K562 (cell line): ENCODE data around the gene RACGAP1. TPM values are rescaled to one million over a fixed set of nuclear protein-coding genes. Genes with fewer than 3 reads are reported as not detected.

Experiments used
- ATAC-seq: fragments of 200-7000 bp; cut with Tn5 transposase; 3 replicates; pipeline ENCODE4 v1.9.1; 2020; ENCODE audit warnings: moderate library complexity
- BruUV-seq: library from RNA; stranded (reverse); fragments of 400-500 nt; replicated peaks from 2 replicates; lab custom pipeline; 2021; lab: Mats Ljungman, UMichigan
- CTCF ChIA-PET: fragments of 300-600 bp; formaldehyde crosslinking; extraction: SDS; loops from one replicate; lab custom pipeline; 2021; ENCODE audit warnings: low intra/inter-chr PET ratio; lab: Yijun Ruan, JAX
- POLR2A ChIA-PET: fragments of 300-600, 350-650 bp; sonication (Branson Sonifier 250); formaldehyde crosslinking; extraction: SDS; loops from one replicate; lab custom pipeline; 2021; ENCODE audit warnings: antibody characterized with exemption, inconsistent platforms; lab: Yijun Ruan, JAX
- DNase-seq, 4 experiments: peaks; one replicate each; pipeline versions ENCODE4 v3.0.0 to v3.0.0-alpha.2; 2011 to 2018; ENCODE audit warnings: low spot score in 3 of 4, mixed read lengths in 3 of 4; ENCODE audit errors: extremely low read depth in 1 of 4
- FAIRE-seq: peaks from 2 replicates; lab custom pipeline; 2011; peaks lifted over from hg19 to GRCh38; lab: Jason Lieb, UNC
- H2AFZ ChIP-seq: 2 replicates; pipeline ENCODE4 v1.6.0; 2011; ENCODE audit warnings: low read depth, low read length, control low read depth, inconsistent platforms
- H3K27ac ChIP-seq: fragments of 200-600 bp; 3 replicates; pipeline ENCODE4 v1.8.0; 2011; ENCODE audit warnings: low read depth, mild to moderate bottlenecking, control low read depth, inconsistent platforms, low read length, moderate library complexity, mixed read lengths; ENCODE audit errors: extremely low read depth
- H3K27me3 ChIP-seq, 2 experiments: fragments of 300-600 bp in 1 of 2; 2 replicates in 1 of 2; 3 replicates in 1 of 2; pipeline versions ENCODE4 v1.6.0 to v1.8.0; 2011; ENCODE audit warnings: inconsistent platforms in 2 of 2, low read length in 2 of 2, mild to moderate bottlenecking in 1 of 2, mixed read lengths in 1 of 2, moderate library complexity in 1 of 2; ENCODE audit not compliant: control insufficient read depth in 2 of 2, insufficient read depth in 2 of 2
- H3K36me3 ChIP-seq: fragments of 300-600 bp; 3 replicates; pipeline ENCODE4 v1.8.0; 2011; ENCODE audit warnings: mild to moderate bottlenecking, low read length, inconsistent platforms; ENCODE audit not compliant: control insufficient read depth, insufficient read depth
- H3K4me1 ChIP-seq, 2 experiments: fragments of 200-600 bp in 1 of 2; replicated peaks in 1 of 2; 2 replicates in 1 of 2; 3 replicates in 1 of 2; pipeline versions ENCODE4 v1.5.1 to v1.8.0; 2011; ENCODE audit warnings: inconsistent platforms in 2 of 2, low read length in 2 of 2, mild to moderate bottlenecking in 1 of 2, mixed read lengths in 1 of 2, moderate library complexity in 1 of 2; ENCODE audit not compliant: control insufficient read depth in 2 of 2, insufficient read depth in 2 of 2
- H3K4me2 ChIP-seq: 2 replicates; pipeline ENCODE4 v1.6.1; 2011; ENCODE audit warnings: low read length, control low read depth, inconsistent platforms, mixed read lengths; ENCODE audit not compliant: insufficient read depth
- H3K4me3 ChIP-seq: fragments of 200-600 bp; sonication (generic), shearing (Covaris generic); 2 replicates; pipeline ENCODE4 v1.5.1; 2016; ENCODE audit warnings: control low read depth, inconsistent platforms
- H3K79me2 ChIP-seq: fragments of 200-600 bp; 3 replicates; pipeline ENCODE4 v1.8.0; 2011; ENCODE audit warnings: low read length, inconsistent platforms; ENCODE audit not compliant: control insufficient read depth, insufficient read depth
- H3K9ac ChIP-seq, 2 experiments: 2 replicates each; pipeline versions ENCODE4 v1.6.0 to v1.6.1; 2011; ENCODE audit warnings: low read depth in 2 of 2, low read length in 2 of 2, control low read depth in 1 of 2, inconsistent platforms in 1 of 2, mild to moderate bottlenecking in 1 of 2, mixed read lengths in 1 of 2; ENCODE audit not compliant: insufficient read depth in 1 of 2
- H3K9me1 ChIP-seq: one replicate; pipeline ENCODE4 v1.6.0; 2011; ENCODE audit warnings: inconsistent platforms, mild to moderate bottlenecking, low read length, moderate library complexity; ENCODE audit not compliant: control insufficient read depth, insufficient read depth
- H3K9me3 ChIP-seq: replicated peaks from 2 replicates; pipeline ENCODE4 v1.5.1; 2011; ENCODE audit warnings: low read depth, low read length, inconsistent platforms; ENCODE audit not compliant: control insufficient read depth, insufficient read depth
- H4K20me1 ChIP-seq: replicated peaks from 2 replicates; pipeline ENCODE4 v1.6.1; 2011; ENCODE audit warnings: low read length, inconsistent platforms, mixed read lengths; ENCODE audit not compliant: control insufficient read depth, insufficient read depth
- ARID1B ChIP-seq: fragments of 450-650 bp; IDR thresholded peaks from 2 replicates; pipeline ENCODE4 v1.6.1; 2016; ENCODE audit warnings: antibody characterized with exemption, mild to moderate bottlenecking, inconsistent platforms
- CCNT2 ChIP-seq: IDR thresholded peaks from 2 replicates; pipeline ENCODE4 v1.6.1; 2011; ENCODE audit warnings: borderline replicate concordance, low read depth, mild to moderate bottlenecking, moderate library complexity, mixed read lengths, low read length; ENCODE audit not compliant: insufficient read length; ENCODE audit errors: extremely low read depth
- GMEB1 ChIP-seq: fragments of 250-450 bp; sonication (Bioruptor Pico); IDR thresholded peaks from 2 replicates; pipeline ENCODE4 v1.4.0; 2020; ENCODE audit warnings: mild to moderate bottlenecking
- HDAC6 ChIP-seq: IDR thresholded peaks from 2 replicates; pipeline ENCODE4 v1.6.1; 2012; ENCODE audit warnings: low read depth, mild to moderate bottlenecking, control low read depth, inconsistent platforms, low read length, moderate library complexity
- KDM2B ChIP-seq: fragments of 250-450 bp; sonication (Bioruptor Pico); IDR thresholded peaks from 2 replicates; pipeline ENCODE4 v1.8.0; 2021; ENCODE audit warnings: mild to moderate bottlenecking, moderate library complexity
- PRMT5 ChIP-seq: sonication (generic); formaldehyde crosslinking; IDR thresholded peaks from 2 replicates; pipeline ENCODE4 v1.5.0; 2020; ENCODE audit warnings: missing genetic modification reagents
- PTBP1 ChIP-seq: fragments of 200-400 bp; formaldehyde crosslinking; IDR thresholded peaks from 2 replicates; pipeline ENCODE4 v1.6.1; 2017; ENCODE audit warnings: low read depth, low read length
- PURB ChIP-seq: sonication (generic); formaldehyde crosslinking; IDR thresholded peaks from 2 replicates; pipeline ENCODE4 v1.9.0; 2021; ENCODE audit warnings: low read depth, mild to moderate bottlenecking, missing genetic modification reagents
- SAP30 ChIP-seq: fragments of 200-600 bp; sonication (generic); IDR thresholded peaks from 2 replicates; pipeline ENCODE4 v1.6.1; 2012; ENCODE audit warnings: borderline replicate concordance, low read depth, mild to moderate bottlenecking, moderate library complexity, low read length, control low read depth, inconsistent platforms; ENCODE audit not compliant: insufficient read depth, poor library complexity, severe bottlenecking
- SMARCA5 ChIP-seq: fragments of 450-650 bp; IDR thresholded peaks from 2 replicates; pipeline ENCODE4 v1.6.1; 2016
- STAT5A ChIP-seq: IDR thresholded peaks from 2 replicates; pipeline ENCODE4 v1.6.1; 2012; ENCODE audit warnings: low read length, inconsistent platforms, borderline replicate concordance
- STAT5B ChIP-seq: fragments of 250-450 bp; sonication (Bioruptor Pico); IDR thresholded peaks from 2 replicates; pipeline ENCODE4 v1.8.0; 2021; ENCODE audit warnings: mild to moderate bottlenecking, inconsistent platforms
- USF2 ChIP-seq: sonication (generic); formaldehyde crosslinking; IDR thresholded peaks from 2 replicates; pipeline ENCODE4 v1.5.0; 2020; ENCODE audit warnings: missing genetic modification reagents
- ZNF282 ChIP-seq: sonication (generic); formaldehyde crosslinking; IDR thresholded peaks from 2 replicates; pipeline ENCODE4 v1.8.1; 2023; ENCODE audit warnings: missing genetic modification reagents
- ZNF316 ChIP-seq: fragments of 450-650 bp; IDR thresholded peaks from 2 replicates; pipeline ENCODE4 v1.6.1; 2016
- ZNF444 ChIP-seq: fragments of 250-450 bp; sonication (Bioruptor Pico); IDR thresholded peaks from 2 replicates; pipeline ENCODE4 v1.4.0; 2020; ENCODE audit warnings: mild to moderate bottlenecking, moderate library complexity
- ZNF780A ChIP-seq: fragments of 250-450 bp; sonication (Bioruptor Pico); IDR thresholded peaks from 2 replicates; pipeline ENCODE4 v1.5.0; 2021; ENCODE audit warnings: mild to moderate bottlenecking
- WGBS: fragments of 100-300 bp; shearing (Covaris generic); methylation state at CpG from one replicate; pipeline ENCODE4 v1.1.6; 2016; ENCODE audit warnings: low coverage, mixed read lengths; ENCODE audit not compliant: insufficient coverage; ENCODE audit errors: missing lambda C conversion rate; 5-methylcytosine and 5-hydroxymethylcytosine counted together
- in situ Hi-C: fragments of 300-500 bp; cut with MboI; formaldehyde crosslinking; loops from 4 replicates; pipeline ENCODE4 v1.15.0; 2018; ENCODE audit warnings: inconsistent platforms, mixed read lengths
- intact Hi-C: fragments of 100-400 bp; cut with micrococcal nuclease; formaldehyde crosslinking; loops from 2 replicates; pipeline ENCODE4 v1.14.2; 2022
- polyA plus RNA-seq, 8 experiments: library from polyadenylated mRNA; depleted of rRNA in 4 of 8; stranded (reverse) in 5 of 8; unstranded in 3 of 8; fragments of >200 nt; fragmentation: Nextera tagmentation in 2 of 8; fragmentation: Illumina TruSeq in 1 of 8; extraction: Ambion mirVana in 2 of 8; extraction: Trizol in 1 of 8; gene quantifications; 2 replicates each; pipeline versions ENCODE4 v1.2.1 to v1.2.3, GENCODE V29; 2011 to 2014; ENCODE audit warnings: inconsistent platforms in 1 of 8, missing spikeins in 1 of 8
- total RNA-seq, 7 experiments: library from RNA; depleted of rRNA in 6 of 7; stranded (reverse); fragments of >200 nt in 6 of 7; fragmentation: Illumina TruSeq in 2 of 7; extraction: Trizol in 2 of 7; gene quantifications; 2 replicates each; pipeline versions ENCODE4 v1.2.1 to v1.2.3, GENCODE V29; 2011 to 2021; ENCODE audit warnings: low replicate concordance in 1 of 7

Gene RACGAP1
- total and polyA plus RNA-seq, 9 of the 15 experiments (the other 6 are each of a cell fraction or from before 2014, with no cell fraction given): 56.4 to 92.9 (median 71.8) TPM

GRCh38 chr12:49947593-49948226 is 77.6 kb downstream of the RACGAP1 start:
- Histone ChIP-seq H3K9me3 (no peaks in the 10 kb centered on the region), H3K4me2 (no peak overlapping the region), H3K36me3 (no peaks in the 10 kb centered on the region), H3K27me3 (0 out of 5 replicates have a peak, but pooled peaks cover 0 to 9% of the 10 kb centered on the region in 2 experiments), H3K4me1 (peaks cover 14 to 23% of the 10 kb centered on the region in 2 experiments; a peak in 4 of 5 replicates)
- 49% methylated on average over 7 of the region's 7 CpGs for WGBS
- no peak for DNase-seq
- FAIRE-seq: peak; percentile 6
- no peak for TF ChIP-seq ZNF444
- TF ChIP-seq STAT5B (CRISPR knock-in tag): no peak
- no peak for TF ChIP-seq ZNF316
- TF ChIP-seq USF2 (CRISPR knock-in tag): no peak
- TF ChIP-seq PRMT5 (CRISPR knock-in tag): no peak
- no peak for TF ChIP-seq SAP30
- TF ChIP-seq CCNT2: no peak
- TF ChIP-seq STAT5A: no peak
- TF ChIP-seq HDAC6: no peak
- no peak for TF ChIP-seq KDM2B (CRISPR knock-in tag)
- no peak for TF ChIP-seq SMARCA5
- TF ChIP-seq ZNF780A (CRISPR knock-in tag): no peak
- TF ChIP-seq ARID1B: no peak
- no peak for TF ChIP-seq ZNF282
- no peak for TF ChIP-seq GMEB1 (CRISPR knock-in tag)
- no peak for TF ChIP-seq PTBP1
- no peak for TF ChIP-seq PURB (CRISPR knock-in tag)
- TF ChIP-seq, all 486 proteins: peak for 0
- ChIA-PET CTCF (no interaction called here), POLR2A (interaction anchor here (0.9 kb wide), 1 partner anchor 455 kb away, joined by 3 read pairs; no protein-coding TSS in a partner anchor)
- Histone ChIP-seq H4K20me1 (no peaks in the 10 kb centered on the region), H3K9ac (no peak overlapping the region), H3K27ac (no peak overlapping the region), H3K79me2 (no peaks in the 10 kb centered on the region), H3K4me3 (no peak overlapping the region), H2AFZ (no peak overlapping the region), H3K9me1 (no peaks in the 10 kb centered on the region)
- ATAC-seq: no peak
- in situ Hi-C loops: no loop called here
- no TSS peak for BruUV-seq
- intact Hi-C loops: loop anchor here (5.0 kb wide), 2 partner anchors 80 to 170 kb away; no protein-coding TSS in a partner anchor
